Rectal smooth muscle tissue (tissue), 1 donor: ENCODE results near the gene WDR77.
A peak's percentile ranks its signal among the peaks of the same experiment; 100 is the strongest.

Experiments
- H3K27ac ChIP-seq: one replicate; pipeline ENCODE4 v1.7.0; 2013; ENCODE audit warnings: low read depth, low read length, inconsistent platforms
- H3K27me3 ChIP-seq: one replicate; pipeline ENCODE4 v1.7.0; 2013; ENCODE audit warnings: low read length; ENCODE audit not compliant: control insufficient read depth, insufficient read depth
- H3K36me3 ChIP-seq: one replicate; pipeline ENCODE4 v1.7.0; 2013; ENCODE audit warnings: low read length; ENCODE audit not compliant: control insufficient read depth, insufficient read depth
- H3K4me1 ChIP-seq: one replicate; pipeline ENCODE4 v1.7.0; 2013; ENCODE audit warnings: low read length; ENCODE audit not compliant: control insufficient read depth, insufficient read depth
- H3K4me3 ChIP-seq: one replicate; pipeline ENCODE4 v1.7.0; 2013; ENCODE audit warnings: low read length
- H3K9ac ChIP-seq: one replicate; pipeline ENCODE4 v1.7.0; 2013; ENCODE audit warnings: low read length

Gene WDR77

GRCh38 chr1:111448482-111448917, 556 bp downstream of the WDR77 start:
- H3K9ac ChIP-seq, result no peak overlapping the region
- peaks cover 5% of the 10 kb centered on the region for H3K36me3 ChIP-seq
- H3K27me3 ChIP-seq, result no peaks in the 10 kb centered on the region
- H3K27ac ChIP-seq, result peak overlapping the region; percentile 38
- H3K4me1 ChIP-seq, result peaks cover 12% of the 10 kb centered on the region
- H3K4me3 ChIP-seq, result peak overlapping the region; percentile 79

DNA sequence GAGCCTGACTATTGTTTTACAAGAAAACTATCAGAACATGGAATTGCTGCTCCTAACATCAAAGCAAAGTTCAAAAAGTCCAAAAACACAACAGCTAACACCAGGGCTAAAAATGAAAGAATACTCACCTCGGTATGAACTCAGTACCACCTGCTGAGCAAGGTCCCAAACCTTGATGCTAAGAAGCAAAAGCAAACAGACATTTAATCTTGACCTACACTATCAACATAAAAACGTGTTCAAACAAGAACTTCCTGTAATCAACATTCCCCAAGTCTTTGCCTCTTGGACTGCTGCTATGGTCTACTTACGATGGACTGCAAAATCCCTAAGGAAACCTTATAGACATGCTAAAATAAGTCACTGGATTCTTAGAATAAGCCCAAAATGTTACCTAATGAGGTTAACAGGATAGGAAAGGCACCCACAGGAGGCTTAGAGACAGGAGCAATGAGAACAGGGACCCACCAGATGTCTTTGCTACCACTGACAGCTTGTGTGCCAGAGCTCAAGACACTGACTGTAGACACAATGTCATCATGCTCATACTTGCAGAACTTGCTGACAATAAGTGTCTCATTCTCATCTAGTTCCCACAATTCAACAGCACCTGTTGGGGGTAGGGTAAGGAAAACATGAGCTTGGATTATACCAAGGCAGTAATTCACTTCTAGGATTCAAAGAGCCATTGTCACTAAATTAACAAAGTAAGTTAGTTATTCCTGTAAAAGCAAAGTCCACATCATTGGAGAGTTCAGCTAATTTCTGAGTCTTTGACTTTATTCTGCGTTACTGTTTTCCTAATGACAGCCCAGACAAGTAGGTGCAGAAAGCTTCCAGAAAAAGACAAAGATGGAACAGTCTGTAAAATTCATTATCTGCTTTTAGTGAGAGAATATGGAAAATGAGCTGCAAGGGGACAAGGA, 1.8 kb downstream of the WDR77 start:
- H3K27me3 ChIP-seq, result no peaks in the 10 kb centered on the region

DNA sequence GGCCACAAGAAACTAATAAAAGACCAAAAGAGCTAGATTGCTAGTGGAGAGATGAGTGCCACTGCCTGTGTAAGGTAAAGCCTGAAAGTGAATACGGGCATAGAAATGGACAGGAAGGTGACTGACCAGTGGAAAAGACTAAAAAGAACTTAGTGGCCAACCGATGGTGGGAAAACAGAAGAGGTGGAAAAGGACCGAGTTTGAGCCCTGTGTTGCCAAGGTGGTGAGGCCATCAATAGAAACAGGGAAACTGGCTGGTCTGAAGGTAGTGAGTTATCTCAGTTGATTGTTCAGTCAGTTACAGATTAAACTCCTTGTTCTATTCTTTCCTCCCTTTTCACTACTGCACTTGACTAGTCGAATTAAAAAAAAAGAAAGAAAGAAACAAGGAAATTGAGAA, 2.5 kb downstream of the WDR77 start:
- no peak overlapping the region for H3K9ac ChIP-seq
- H3K36me3 ChIP-seq, result peaks cover 23% of the 10 kb centered on the region
- no peak overlapping the region for H3K27ac ChIP-seq
- no peaks in the 10 kb centered on the region for H3K27me3 ChIP-seq
- H3K4me3 ChIP-seq, result no peak overlapping the region
- H3K4me1 ChIP-seq, result peaks cover 12% of the 10 kb centered on the region

More for the DNA sequence above, 1.8 kb downstream of the WDR77 start:
- H3K36me3 ChIP-seq, result peaks cover 18% of the 10 kb centered on the region
- no peak overlapping the region for H3K9ac ChIP-seq
- H3K4me1 ChIP-seq, result peaks cover 12% of the 10 kb centered on the region
- no peak overlapping the region for H3K27ac ChIP-seq
- H3K4me3 ChIP-seq, result no peak overlapping the region

- H3K4me1 ChIP-seq, result no peaks in the 10 kb centered on the region
- H3K27ac ChIP-seq, result no peak overlapping the region
- no peak overlapping the region for H3K9ac ChIP-seq
- H3K4me3 ChIP-seq, result no peak overlapping the region
- H3K36me3 ChIP-seq, result peaks cover 31% of the 10 kb centered on the region
- no peaks in the 10 kb centered on the region for H3K27me3 ChIP-seq
Observed at GRCh38 chr1:111444031-111444430, 5.0 kb downstream of the WDR77 start.

- Histone ChIP-seq H3K27me3 (no peaks in the 10 kb centered on the region), H3K4me3 (no peak overlapping the region), H3K4me1 (no peaks in the 10 kb centered on the region), H3K36me3 (peaks cover 33% of the 10 kb centered on the region), H3K27ac (no peak overlapping the region), H3K9ac (no peak overlapping the region)
Observed at GRCh38 chr1:111442457-111442856, 6.6 kb downstream of the WDR77 start.

DNA sequence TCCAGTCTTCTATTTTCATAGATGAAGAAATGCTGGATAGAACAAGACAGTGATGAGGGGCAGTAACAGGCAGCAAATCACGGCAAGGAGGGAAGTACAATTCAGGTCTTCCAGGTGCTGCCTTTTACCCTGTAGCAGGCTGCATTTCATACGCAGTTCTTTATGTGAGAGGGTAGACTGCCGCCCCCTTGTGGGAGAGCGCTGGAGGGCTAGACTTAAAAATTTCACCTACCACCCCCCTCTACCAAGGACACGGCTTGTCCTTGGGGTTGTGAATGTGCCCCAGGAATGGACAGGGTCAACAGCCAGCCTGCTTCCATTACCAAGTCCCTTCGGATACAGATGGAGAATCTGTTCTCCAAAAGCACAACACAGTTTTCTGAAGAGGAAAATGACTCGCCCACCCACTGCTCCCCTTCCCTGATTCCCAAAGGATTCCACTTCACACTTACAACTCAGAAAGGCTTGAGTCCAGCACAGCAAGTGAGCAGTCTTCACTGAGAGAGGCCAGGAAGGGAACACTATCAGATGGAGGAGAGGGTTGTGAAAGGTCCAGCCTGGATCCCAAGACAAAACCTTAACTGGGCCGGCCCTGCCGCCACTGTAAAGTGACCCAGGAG, 7.4 kb downstream of the WDR77 start:
- Histone ChIP-seq H3K27ac (no peak overlapping the region), H3K36me3 (peaks cover 33% of the 10 kb centered on the region), H3K4me1 (no peaks in the 10 kb centered on the region), H3K4me3 (no peak overlapping the region), H3K27me3 (no peaks in the 10 kb centered on the region), H3K9ac (no peak overlapping the region)

- Histone ChIP-seq H3K9ac (no peak overlapping the region), H3K4me1 (no peaks in the 10 kb centered on the region), H3K27ac (no peak overlapping the region), H3K4me3 (no peak overlapping the region), H3K36me3 (peaks cover 33% of the 10 kb centered on the region), H3K27me3 (no peaks in the 10 kb centered on the region)
Observed at GRCh38 chr1:111439461-111440351, 9.3 kb downstream of the WDR77 start.

GRCh38 chr1:111436726-111437125, 12.3 kb downstream of the WDR77 start:
- no peaks in the 10 kb centered on the region for H3K27me3 ChIP-seq
- H3K36me3 ChIP-seq, result peaks cover 11% of the 10 kb centered on the region
- H3K9ac ChIP-seq, result no peak overlapping the region
- no peak overlapping the region for H3K4me3 ChIP-seq
- no peak overlapping the region for H3K27ac ChIP-seq
- no peaks in the 10 kb centered on the region for H3K4me1 ChIP-seq

GRCh38 chr1:111424281-111424680, 24.8 kb downstream of the WDR77 start:
- Histone ChIP-seq H3K36me3 (no peaks in the 10 kb centered on the region), H3K9ac (no peak overlapping the region), H3K4me3 (no peak overlapping the region), H3K4me1 (no peaks in the 10 kb centered on the region), H3K27ac (no peak overlapping the region), H3K27me3 (no peaks in the 10 kb centered on the region)

GRCh38 chr1:111422546-111423391, 26.3 kb downstream of the WDR77 start:
- Histone ChIP-seq H3K27ac (no peak overlapping the region), H3K4me1 (no peaks in the 10 kb centered on the region), H3K36me3 (no peaks in the 10 kb centered on the region), H3K9ac (no peak overlapping the region), H3K4me3 (peak overlapping the region; percentile 23), H3K27me3 (no peaks in the 10 kb centered on the region)

DNA sequence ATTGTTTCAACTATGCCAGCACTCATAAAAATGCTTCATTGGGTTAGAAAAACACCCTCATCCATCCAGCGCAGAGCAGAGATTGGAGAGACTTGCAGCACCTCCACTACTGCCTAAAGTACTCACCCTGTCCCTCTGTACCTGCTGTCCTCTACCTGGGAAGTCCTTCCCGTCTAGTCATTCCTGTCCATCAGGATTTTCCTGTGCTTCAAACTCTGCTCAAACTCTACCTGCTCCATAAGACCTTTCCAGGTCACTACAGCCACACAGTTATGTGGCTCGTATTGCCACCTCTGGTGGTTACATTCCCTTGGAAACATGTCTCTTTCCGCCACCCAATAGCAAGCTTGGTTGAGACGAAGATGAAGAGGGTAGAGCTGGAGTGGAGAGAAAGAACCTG, 28.7 kb downstream of the WDR77 start:
- Histone ChIP-seq H3K4me3 (no peak overlapping the region), H3K9ac (no peak overlapping the region), H3K36me3 (no peaks in the 10 kb centered on the region), H3K27me3 (no peaks in the 10 kb centered on the region), H3K4me1 (no peaks in the 10 kb centered on the region), H3K27ac (no peak overlapping the region)
